SU-DHL-6 (cell line): ENCODE measurements around the gene PPM1H.

Experiments
- H2AFZ ChIP-seq: fragments of 200-600 bp; sonication (generic); 2 replicates; pipeline ENCODE4 v1.6.1; 2014; ENCODE audit warnings: low read depth, mild to moderate bottlenecking, moderate library complexity, mixed read lengths, antibody characterized with exemption, low read length; ENCODE audit not compliant: severe bottlenecking
- H3F3A ChIP-seq: fragments of 200-600 bp; shearing (Covaris generic); 2 replicates; pipeline ENCODE4 v1.6.0; 2016; ENCODE audit warnings: antibody characterized with exemption, mild to moderate bottlenecking; ENCODE audit not compliant: insufficient read depth
- H3K27ac ChIP-seq: fragments of 200-600 bp; sonication (generic); 2 replicates; pipeline ENCODE4 v1.5.1; 2016; ENCODE audit warnings: low read depth, mild to moderate bottlenecking, low read length, moderate library complexity, mixed read lengths
- H3K27me3 ChIP-seq: fragments of 200-600 bp; sonication (generic), shearing (Covaris generic); 2 replicates; pipeline ENCODE4 v1.6.0; 2014; ENCODE audit warnings: mild to moderate bottlenecking, low read length
- H3K36me3 ChIP-seq: fragments of 200-600 bp; sonication (generic); 2 replicates; pipeline ENCODE4 v1.6.1; 2014; ENCODE audit warnings: mild to moderate bottlenecking, low read length, mixed read lengths
- H3K4me2 ChIP-seq: fragments of 300-600, 200-600 bp; shearing (Covaris generic), sonication (generic); 2 replicates; pipeline ENCODE4 v1.6.0; 2014; ENCODE audit warnings: low read length, low read depth, mild to moderate bottlenecking; ENCODE audit not compliant: poor library complexity, severe bottlenecking
- H3K4me3 ChIP-seq: fragments of 200-600 bp; sonication (generic); 2 replicates; pipeline ENCODE4 v1.5.1; 2014; ENCODE audit warnings: antibody characterized with exemption, low read length, mild to moderate bottlenecking, mixed read lengths; ENCODE audit not compliant: insufficient read depth, poor library complexity, severe bottlenecking
- H3K79me2 ChIP-seq: fragments of 200-600 bp; sonication (generic); 2 replicates; pipeline ENCODE4 v1.6.1; 2014; ENCODE audit warnings: mild to moderate bottlenecking, low read length, moderate library complexity; ENCODE audit not compliant: insufficient read depth
- H3K9ac ChIP-seq: fragments of 200-600 bp; sonication (generic); 2 replicates; pipeline ENCODE4 v1.7.0; 2014; ENCODE audit warnings: mild to moderate bottlenecking, low read length
- H3K9me2 ChIP-seq: fragments of 200-600 bp; sonication (generic); replicated peaks from 2 replicates; pipeline ENCODE4 v1.6.1; 2014; ENCODE audit warnings: low read length; ENCODE audit not compliant: insufficient read depth
- H3K9me3 ChIP-seq: fragments of 200-600 bp; sonication (generic); 2 replicates; pipeline ENCODE4 v1.6.1; 2014; ENCODE audit warnings: low read length, mixed read lengths; ENCODE audit not compliant: insufficient read depth
- H4K20me1 ChIP-seq: fragments of 200-600 bp; sonication (generic); 2 replicates; pipeline ENCODE4 v1.6.1; 2014; ENCODE audit warnings: low read depth, mild to moderate bottlenecking, antibody characterized with exemption, low read length, moderate library complexity, mixed read lengths
- EZH2phosphoT487 ChIP-seq: fragments of 200-600 bp; sonication (generic), shearing (Covaris generic); conservative IDR thresholded peaks from 2 replicates; pipeline ENCODE4 v1.6.1; 2018; ENCODE audit warnings: mild to moderate bottlenecking, antibody characterized with exemption, low read length, moderate library complexity, mixed read lengths
- TF ChIP-seq, protein P1 (sequence below): fragments of 200-600 bp; sonication (generic); IDR thresholded peaks from one replicate; pipeline ENCODE4 v1.5.1; 2017; ENCODE audit warnings: antibody characterized with exemption, mild to moderate bottlenecking, low read length, moderate library complexity; ENCODE audit not compliant: insufficient read depth, poor library complexity, severe bottlenecking

Gene PPM1H

GRCh38 chr12:62907561-62907960 lies 27.4 kb downstream of the PPM1H start:
- H4K20me1 ChIP-seq = no peaks in the 10 kb centered on the region
- H3F3A ChIP-seq = no peaks in the 10 kb centered on the region
- H3K9me3 ChIP-seq = no peaks in the 10 kb centered on the region
- H2AFZ ChIP-seq = no peak overlapping the region
- no peaks in the 10 kb centered on the region for H3K27me3 ChIP-seq
- no peaks in the 10 kb centered on the region for H3K36me3 ChIP-seq
- no peak overlapping the region for H3K4me3 ChIP-seq
- H3K9me2 ChIP-seq = no peaks in the 10 kb centered on the region
- H3K79me2 ChIP-seq = no peaks in the 10 kb centered on the region
- TF ChIP-seq, protein P1, sequence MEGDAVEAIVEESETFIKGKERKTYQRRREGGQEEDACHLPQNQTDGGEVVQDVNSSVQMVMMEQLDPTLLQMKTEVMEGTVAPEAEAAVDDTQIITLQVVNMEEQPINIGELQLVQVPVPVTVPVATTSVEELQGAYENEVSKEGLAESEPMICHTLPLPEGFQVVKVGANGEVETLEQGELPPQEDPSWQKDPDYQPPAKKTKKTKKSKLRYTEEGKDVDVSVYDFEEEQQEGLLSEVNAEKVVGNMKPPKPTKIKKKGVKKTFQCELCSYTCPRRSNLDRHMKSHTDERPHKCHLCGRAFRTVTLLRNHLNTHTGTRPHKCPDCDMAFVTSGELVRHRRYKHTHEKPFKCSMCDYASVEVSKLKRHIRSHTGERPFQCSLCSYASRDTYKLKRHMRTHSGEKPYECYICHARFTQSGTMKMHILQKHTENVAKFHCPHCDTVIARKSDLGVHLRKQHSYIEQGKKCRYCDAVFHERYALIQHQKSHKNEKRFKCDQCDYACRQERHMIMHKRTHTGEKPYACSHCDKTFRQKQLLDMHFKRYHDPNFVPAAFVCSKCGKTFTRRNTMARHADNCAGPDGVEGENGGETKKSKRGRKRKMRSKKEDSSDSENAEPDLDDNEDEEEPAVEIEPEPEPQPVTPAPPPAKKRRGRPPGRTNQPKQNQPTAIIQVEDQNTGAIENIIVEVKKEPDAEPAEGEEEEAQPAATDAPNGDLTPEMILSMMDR = no peak
- no peak for TF ChIP-seq EZH2phosphoT487
- H3K27ac ChIP-seq = no peak overlapping the region
- H3K9ac ChIP-seq = no peak overlapping the region
- no peak overlapping the region for H3K4me2 ChIP-seq

DNA sequence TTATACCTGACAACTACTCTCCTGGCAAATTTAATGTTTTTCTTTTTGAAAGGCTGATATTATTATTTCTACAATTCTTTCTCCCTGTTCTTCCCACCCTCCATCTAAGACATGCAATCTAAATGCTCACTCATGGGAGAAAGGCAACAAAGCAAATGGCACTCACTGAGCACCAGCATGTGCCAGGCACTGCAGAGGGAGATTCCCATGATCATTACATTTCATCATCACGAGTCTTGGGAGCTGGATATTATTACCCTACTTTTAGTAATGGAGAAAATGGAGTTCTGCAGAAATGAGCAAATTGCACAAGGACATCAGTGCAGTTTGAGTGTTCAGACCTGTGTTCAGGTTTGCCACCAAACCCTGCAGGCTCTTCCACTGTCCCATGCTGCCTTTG lies 27.9 kb downstream of the PPM1H start:
- TF ChIP-seq, protein P1 = no peak
- no peak for TF ChIP-seq EZH2phosphoT487
- Histone ChIP-seq H3F3A (no peaks in the 10 kb centered on the region), H3K4me2 (no peak overlapping the region), H3K79me2 (no peaks in the 10 kb centered on the region), H3K4me3 (no peak overlapping the region), H3K36me3 (no peaks in the 10 kb centered on the region), H3K27ac (no peak overlapping the region), H3K9me2 (no peaks in the 10 kb centered on the region), H3K9ac (no peak overlapping the region), H2AFZ (no peak overlapping the region), H4K20me1 (no peaks in the 10 kb centered on the region), H3K9me3 (no peaks in the 10 kb centered on the region), H3K27me3 (no peaks in the 10 kb centered on the region)

- Histone ChIP-seq H2AFZ (no peak overlapping the region), H4K20me1 (no peaks in the 10 kb centered on the region), H3K9me3 (no peaks in the 10 kb centered on the region), H3K4me3 (no peak overlapping the region), H3K36me3 (no peaks in the 10 kb centered on the region), H3K27ac (no peak overlapping the region), H3K9me2 (no peaks in the 10 kb centered on the region), H3K79me2 (no peaks in the 10 kb centered on the region), H3K9ac (no peak overlapping the region), H3F3A (no peaks in the 10 kb centered on the region), H3K4me2 (no peak overlapping the region), H3K27me3 (no peaks in the 10 kb centered on the region)
- TF ChIP-seq, protein P1 = no peak
- TF ChIP-seq EZH2phosphoT487 = no peak
These were observed 31.8 kb downstream of the PPM1H start for GRCh38 chr12:62903151-62903550.
